Activated B cell treated with CpG ODN at 0.5 μM for 24 hours (primary cell): ENCODE measurements around the gene FUT8. TPM values are rescaled to one million over a fixed set of nuclear protein-coding genes. Genes with fewer than 3 reads are reported as not detected.
A peak's percentile ranks its signal among the peaks of the same experiment; 100 is the strongest.

ENCODE experiments used
- ATAC-seq: fragments of 200-7000 bp; cut with Tn5 transposase; one replicate; pipeline ENCODE4 v1.10.0; 2021; ENCODE audit warnings: low read depth, mild to moderate bottlenecking, moderate library complexity
- CTCF ChIA-PET: fragments of 350-600 bp; sonication (Branson Sonifier 250); formaldehyde crosslinking; loops from one replicate; lab custom pipeline; 2021; ENCODE audit warnings: antibody characterized with exemption; lab: Charles Lee
- POLR2A ChIA-PET: fragments of 350-600 bp; sonication (Branson Sonifier 250); formaldehyde crosslinking; loops from one replicate; lab custom pipeline; 2021; ENCODE audit warnings: antibody characterized with exemption; lab: Charles Lee
- DNase-seq: peaks from one replicate; pipeline ENCODE4 v3.0.0; 2022
- H3K27ac Mint-ChIP-seq: one replicate; pipeline ENCODE4 v1.8.0; 2020; ENCODE audit warnings: mixed read lengths
- H3K27me3 Mint-ChIP-seq: one replicate; pipeline ENCODE4 v1.8.0; 2021; ENCODE audit warnings: mixed read lengths
- H3K36me3 Mint-ChIP-seq: one replicate; pipeline ENCODE4 v1.8.0; 2021; ENCODE audit warnings: low read depth, mixed read lengths
- H3K4me1 Mint-ChIP-seq: one replicate; pipeline ENCODE4 v1.8.0; 2021; ENCODE audit warnings: mixed read lengths
- H3K4me3 Mint-ChIP-seq: one replicate; pipeline ENCODE4 v1.8.0; 2020; ENCODE audit warnings: mild to moderate bottlenecking, mixed read lengths
- H3K9me3 Mint-ChIP-seq: one replicate; pipeline ENCODE4 v1.8.0; 2020; ENCODE audit warnings: mixed read lengths
- intact Hi-C: fragments of 100-400 bp; cut with micrococcal nuclease; formaldehyde crosslinking; loops from one replicate; pipeline ENCODE4 v1.15.1; 2024
- total RNA-seq: library from RNA; stranded (reverse); gene quantifications from 2 replicates; pipeline ENCODE4 v1.2.3, GENCODE V29; 2022
- TF ChIP-seq, protein P1 (sequence below): fragments of 200-600 bp; IDR thresholded peaks from one replicate; pipeline ENCODE4 v1.8.0; 2022; ENCODE audit warnings: antibody characterized with exemption, mild to moderate bottlenecking

FUT8 gene
- total RNA-seq, 1 donor from 2014 or later = 123 TPM

DNA sequence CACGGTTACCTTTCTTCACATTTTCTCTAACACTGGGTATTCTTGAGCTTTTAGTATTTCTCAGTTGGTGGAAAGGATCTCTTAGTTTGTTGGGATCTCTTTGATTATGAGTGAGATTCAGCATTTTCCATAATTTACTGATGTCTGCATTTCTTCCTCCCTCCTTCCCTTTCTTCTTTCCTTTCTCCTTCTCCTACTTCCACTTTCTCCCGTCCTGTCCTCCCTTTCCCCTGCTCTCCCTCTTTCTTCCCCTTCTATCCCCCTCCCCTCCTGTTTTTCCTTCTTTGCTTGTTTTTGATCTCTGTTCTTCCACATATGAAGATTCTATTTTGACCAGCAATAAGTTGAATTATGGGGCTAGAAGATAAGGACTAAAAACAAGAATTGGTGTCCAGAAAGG lies 66.9 kb downstream of the FUT8 start:
- no peaks in the 10 kb centered on the region for H3K9me3 Mint-ChIP-seq
- intact Hi-C loops = loop anchor here (5.0 kb wide), 1 partner anchor 33 kb away; no protein-coding TSS in a partner anchor
- ATAC-seq (no peak), DNase-seq (no peak)
- H3K36me3 Mint-ChIP-seq = peaks cover 33% of the 10 kb centered on the region
- H3K27ac Mint-ChIP-seq = no peak overlapping the region
- TF ChIP-seq, protein P1, sequence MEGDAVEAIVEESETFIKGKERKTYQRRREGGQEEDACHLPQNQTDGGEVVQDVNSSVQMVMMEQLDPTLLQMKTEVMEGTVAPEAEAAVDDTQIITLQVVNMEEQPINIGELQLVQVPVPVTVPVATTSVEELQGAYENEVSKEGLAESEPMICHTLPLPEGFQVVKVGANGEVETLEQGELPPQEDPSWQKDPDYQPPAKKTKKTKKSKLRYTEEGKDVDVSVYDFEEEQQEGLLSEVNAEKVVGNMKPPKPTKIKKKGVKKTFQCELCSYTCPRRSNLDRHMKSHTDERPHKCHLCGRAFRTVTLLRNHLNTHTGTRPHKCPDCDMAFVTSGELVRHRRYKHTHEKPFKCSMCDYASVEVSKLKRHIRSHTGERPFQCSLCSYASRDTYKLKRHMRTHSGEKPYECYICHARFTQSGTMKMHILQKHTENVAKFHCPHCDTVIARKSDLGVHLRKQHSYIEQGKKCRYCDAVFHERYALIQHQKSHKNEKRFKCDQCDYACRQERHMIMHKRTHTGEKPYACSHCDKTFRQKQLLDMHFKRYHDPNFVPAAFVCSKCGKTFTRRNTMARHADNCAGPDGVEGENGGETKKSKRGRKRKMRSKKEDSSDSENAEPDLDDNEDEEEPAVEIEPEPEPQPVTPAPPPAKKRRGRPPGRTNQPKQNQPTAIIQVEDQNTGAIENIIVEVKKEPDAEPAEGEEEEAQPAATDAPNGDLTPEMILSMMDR = no peak
- POLR2A ChIA-PET = interaction anchor here (1.2 kb wide), 1 partner anchor 9 kb away, joined by 7 read pairs; no protein-coding TSS in a partner anchor
- H3K4me3 Mint-ChIP-seq = no peak overlapping the region
- peaks cover 85% of the 10 kb centered on the region for H3K4me1 Mint-ChIP-seq
- no peaks in the 10 kb centered on the region for H3K27me3 Mint-ChIP-seq
- CTCF ChIA-PET = no interaction called here

DNA sequence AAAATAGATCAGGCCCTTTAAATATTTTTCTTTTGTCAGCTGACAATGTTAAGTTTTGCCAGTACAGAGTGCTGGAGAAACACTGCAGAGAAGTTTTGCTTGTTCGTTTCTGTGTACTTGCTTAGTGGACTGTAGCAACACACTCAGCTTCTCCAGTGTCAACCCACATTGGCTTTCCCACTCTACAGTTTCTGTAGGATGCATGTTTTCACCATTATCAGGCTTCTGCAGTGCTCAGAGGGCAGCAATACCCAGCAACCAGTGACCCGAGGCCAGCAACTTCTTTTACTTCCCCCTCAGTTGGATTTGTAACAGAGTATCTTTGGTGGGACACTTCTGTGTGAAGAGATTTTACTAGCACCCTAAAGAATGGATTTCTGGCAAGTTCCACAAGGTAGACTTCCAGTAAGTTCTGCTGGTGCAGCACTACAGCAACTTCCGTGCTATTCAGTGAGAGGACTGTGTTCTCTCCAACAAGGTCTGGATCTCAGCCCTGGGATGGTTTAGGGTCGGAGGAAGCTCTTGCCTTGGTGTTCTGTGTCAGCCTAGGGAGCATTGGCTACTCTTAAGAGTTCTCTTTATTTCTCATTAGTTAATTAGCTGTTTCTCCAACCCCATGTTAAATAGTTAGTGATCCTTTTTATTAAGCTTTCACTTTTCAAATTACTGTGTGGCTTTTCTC lies 70.4 kb downstream of the FUT8 start:
- Mint-ChIP-seq H3K36me3 (peaks cover 37% of the 10 kb centered on the region), H3K27ac (no peak overlapping the region), H3K4me1 (peaks cover 77% of the 10 kb centered on the region), H3K9me3 (no peaks in the 10 kb centered on the region), H3K4me3 (peak overlapping the region; percentile 48), H3K27me3 (no peaks in the 10 kb centered on the region)
- peak; percentile 31 for ATAC-seq
- intact Hi-C loops = no loop called here
- no peak for DNase-seq
- ChIA-PET CTCF (no interaction called here), POLR2A (no interaction called here)
- TF ChIP-seq, protein P1 = no peak

DNA sequence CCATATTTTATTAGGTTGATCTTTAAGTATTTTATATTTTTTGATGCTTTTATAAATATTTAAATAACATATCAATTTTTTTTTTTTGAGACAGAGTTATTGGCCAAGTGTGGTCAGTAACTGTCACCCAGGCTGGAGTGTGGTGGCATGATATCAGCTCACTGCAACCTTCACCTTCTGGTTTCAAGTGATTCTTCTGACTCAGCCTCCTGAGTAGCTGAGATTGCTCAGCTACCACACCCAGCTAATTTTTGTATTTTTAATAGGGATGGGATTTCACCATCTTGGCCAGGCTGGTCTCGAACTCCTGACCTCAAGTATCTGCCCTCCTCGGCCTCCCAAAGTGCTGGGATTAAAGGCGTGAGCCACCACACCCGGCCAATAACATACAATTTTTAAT lies 71.1 kb downstream of the FUT8 start:
- H3K4me3 Mint-ChIP-seq = no peak overlapping the region
- no peaks in the 10 kb centered on the region for H3K9me3 Mint-ChIP-seq
- ATAC-seq = no peak
- H3K27ac Mint-ChIP-seq = no peak overlapping the region
- ChIA-PET CTCF (no interaction called here), POLR2A (no interaction called here)
- DNase-seq = no peak
- no peaks in the 10 kb centered on the region for H3K27me3 Mint-ChIP-seq
- peaks cover 38% of the 10 kb centered on the region for H3K36me3 Mint-ChIP-seq
- TF ChIP-seq, protein P1 = no peak
- intact Hi-C loops = no loop called here
- H3K4me1 Mint-ChIP-seq = peaks cover 77% of the 10 kb centered on the region

DNA sequence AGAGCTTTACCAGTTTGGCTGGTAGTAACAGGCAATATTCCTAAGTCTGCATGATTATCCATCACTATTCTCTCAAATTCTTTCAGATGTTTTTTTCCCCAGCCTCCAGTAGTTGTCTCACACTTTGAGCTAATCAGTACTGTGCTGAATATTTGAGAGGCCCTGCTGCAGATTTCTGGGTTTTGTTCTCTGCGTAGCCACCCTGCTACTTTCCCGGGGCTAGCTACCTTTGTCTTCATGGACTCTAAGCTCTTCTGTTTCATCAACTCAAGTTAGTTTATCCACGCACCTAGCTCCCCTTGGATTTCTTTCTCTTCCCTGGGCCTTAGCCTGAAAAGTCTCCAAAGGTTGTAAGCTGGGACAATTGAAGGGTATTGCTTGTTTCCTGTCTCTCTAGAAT lies 73.0 kb downstream of the FUT8 start:
- ATAC-seq (no peak), DNase-seq (no peak)
- H3K27ac Mint-ChIP-seq = no peak overlapping the region
- TF ChIP-seq, protein P1 = no peak
- H3K4me1 Mint-ChIP-seq = peaks cover 74% of the 10 kb centered on the region
- H3K36me3 Mint-ChIP-seq = peaks cover 25% of the 10 kb centered on the region
- intact Hi-C loops = no loop called here
- POLR2A ChIA-PET = interaction anchor here (1.2 kb wide), 1 partner anchor 9 kb away, joined by 3 read pairs; no protein-coding TSS in a partner anchor
- no peak overlapping the region for H3K4me3 Mint-ChIP-seq
- H3K9me3 Mint-ChIP-seq = no peaks in the 10 kb centered on the region
- no peaks in the 10 kb centered on the region for H3K27me3 Mint-ChIP-seq
- CTCF ChIA-PET = no interaction called here

DNA sequence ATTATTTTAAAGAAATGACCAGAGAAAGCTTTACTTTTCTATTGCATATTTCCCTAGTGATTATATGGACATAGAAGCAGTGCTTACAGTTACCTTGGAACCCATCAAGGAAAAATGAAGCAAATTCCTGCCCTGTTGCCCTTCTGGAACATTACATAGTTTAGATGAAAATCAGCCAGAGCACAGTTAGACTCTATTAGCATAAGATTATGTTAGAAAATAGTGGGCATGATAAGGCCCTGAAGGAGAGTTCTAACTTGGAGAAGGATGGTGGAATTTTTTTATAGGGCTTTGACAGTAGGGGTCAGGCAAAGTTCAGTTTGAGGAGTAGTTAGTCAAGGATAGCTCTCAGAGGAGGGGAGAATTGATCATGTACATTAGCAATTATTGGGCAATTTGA lies 74.3 kb downstream of the FUT8 start:
- TF ChIP-seq, protein P1 = no peak
- Mint-ChIP-seq H3K4me3 (no peak overlapping the region), H3K9me3 (no peaks in the 10 kb centered on the region), H3K27me3 (no peaks in the 10 kb centered on the region), H3K27ac (no peak overlapping the region), H3K4me1 (peaks cover 75% of the 10 kb centered on the region), H3K36me3 (peaks cover 25% of the 10 kb centered on the region)
- DNase-seq = no peak
- no peak for ATAC-seq
- intact Hi-C loops = no loop called here
- POLR2A ChIA-PET = no interaction called here
- CTCF ChIA-PET = interaction anchor here (1.2 kb wide), 1 partner anchor 25 kb away, joined by 3 read pairs; no protein-coding TSS in a partner anchor
